C4-2B (cell line): Measurements from ENCODE around the gene JMJD8.

ENCODE experiments used
- H3K27ac ChIP-seq: fragments of 450-650 bp; 2 replicates; pipeline ENCODE4 v1.5.1; 2017
- CTCF ChIP-seq: fragments of 450-650 bp; conservative IDR thresholded peaks from 2 replicates; pipeline ENCODE4 v1.5.1; 2017; ENCODE audit warnings: mild to moderate bottlenecking
- ZFX ChIP-seq: fragments of 450-650 bp; IDR thresholded peaks from 2 replicates; pipeline ENCODE4 v1.6.1; 2017

The JMJD8 gene

GRCh38 chr16:698911-699671 lies 15.0 kb upstream of the JMJD8 start:
- no peak overlapping the region for H3K27ac ChIP-seq
- TF ChIP-seq CTCF (no peak), ZFX (no peak)

- H3K27ac ChIP-seq = peak overlapping the region; percentile 94
- TF ChIP-seq ZFX (peak; percentile 66; the same call in 1 of the 2 replicates), CTCF (no peak)
Observed at GRCh38 chr16:695355-696089, 11.4 kb upstream of the JMJD8 start.

- TF ChIP-seq ZFX (no peak), CTCF (no peak)
- peak overlapping the region; percentile 94 for H3K27ac ChIP-seq
Observed at GRCh38 chr16:694863-695354, 10.8 kb upstream of the JMJD8 start.

GRCh38 chr16:694187-694862 lies 10.2 kb upstream of the JMJD8 start:
- TF ChIP-seq ZFX (no peak), CTCF (no peak)
- H3K27ac ChIP-seq = peak overlapping the region; percentile 94; the same call in 1 of the 2 replicates

- TF ChIP-seq ZFX (no peak), CTCF (no peak)
- no peak overlapping the region for H3K27ac ChIP-seq
Observed at GRCh38 chr16:693766-694165, 9.6 kb upstream of the JMJD8 start.

GRCh38 chr16:693364-693763 lies 9.2 kb upstream of the JMJD8 start:
- TF ChIP-seq ZFX (no peak), CTCF (no peak)
- H3K27ac ChIP-seq = no peak overlapping the region
